HG02938 (cell line): ENCODE results near the gene HARBI1.

Experiments used
- ATAC-seq: cut with Tn5 transposase; IDR thresholded peaks from one replicate; pipeline ENCODE4 v1.9.1; 2021; ENCODE audit warnings: mild to moderate bottlenecking, moderate library complexity; ENCODE audit not compliant: unreplicated experiment

Gene HARBI1

GRCh38 chr11:46555267-46556054, 61.6 kb downstream of the HARBI1 start:
- ATAC-seq = peak; percentile 58

DNA sequence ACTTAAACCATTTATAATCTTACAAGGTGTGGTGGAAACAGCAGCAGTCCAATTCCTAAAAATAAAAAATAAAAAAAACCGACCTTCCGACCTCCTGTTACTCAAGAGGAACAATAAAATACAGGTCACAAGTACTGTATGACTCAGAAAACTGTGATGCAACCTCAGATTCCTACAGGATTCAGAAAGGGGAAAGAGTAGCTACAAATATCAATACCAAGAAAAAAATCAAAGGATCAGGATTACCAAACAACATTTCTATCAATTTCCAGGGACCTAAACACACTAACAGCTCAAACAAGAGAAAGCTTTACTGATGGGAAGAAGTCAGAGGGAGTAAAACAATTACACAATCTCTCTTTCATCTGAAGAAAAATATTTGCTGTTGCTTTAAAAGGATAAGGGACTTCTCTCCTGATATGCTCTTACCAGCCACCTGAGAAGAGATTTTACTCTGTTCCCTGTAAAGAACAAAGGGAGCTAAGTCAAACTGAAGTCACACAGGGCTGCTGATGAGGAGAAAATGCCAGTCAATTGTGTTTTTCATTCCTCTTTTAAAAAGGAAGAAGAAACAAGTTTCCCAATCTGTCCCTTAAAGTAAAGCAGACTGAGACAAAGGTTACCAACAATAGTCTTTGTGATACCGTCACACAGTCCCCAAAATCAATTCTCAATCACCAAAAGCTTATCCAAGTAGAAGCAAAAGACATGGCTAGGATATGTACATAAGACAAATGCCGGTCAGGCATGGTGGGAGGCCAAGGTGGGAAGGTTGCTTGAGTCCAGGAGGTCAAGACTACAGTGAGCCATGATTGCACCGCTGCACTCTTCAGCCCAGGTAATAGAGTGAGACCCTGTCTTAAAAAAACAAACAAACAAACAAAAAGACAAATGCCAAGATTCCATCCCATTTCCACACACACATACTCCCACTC, 62.5 kb downstream of the HARBI1 start:
- no peak for ATAC-seq

DNA sequence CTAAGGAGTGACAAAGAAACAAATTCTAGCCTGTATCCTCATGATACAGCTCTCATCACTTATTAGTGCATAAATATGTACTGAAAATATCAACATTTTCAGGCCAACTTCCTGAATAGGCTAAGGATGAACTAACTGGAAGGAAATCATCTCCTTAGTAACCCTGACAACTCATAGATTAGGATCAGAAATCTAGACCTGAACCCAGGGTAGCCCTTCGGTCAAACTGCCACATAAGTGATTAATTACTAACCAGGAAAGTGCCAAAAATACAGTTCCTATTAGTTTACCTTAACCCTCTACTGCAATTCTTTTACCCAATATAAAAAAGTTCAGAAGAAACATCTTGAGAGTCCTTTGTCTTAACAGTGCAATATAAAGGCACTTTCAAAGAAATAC, 63.2 kb downstream of the HARBI1 start:
- ATAC-seq = no peak
